ENCODE data around the gene DOLPP1.

DOLPP1 gene

DNA sequence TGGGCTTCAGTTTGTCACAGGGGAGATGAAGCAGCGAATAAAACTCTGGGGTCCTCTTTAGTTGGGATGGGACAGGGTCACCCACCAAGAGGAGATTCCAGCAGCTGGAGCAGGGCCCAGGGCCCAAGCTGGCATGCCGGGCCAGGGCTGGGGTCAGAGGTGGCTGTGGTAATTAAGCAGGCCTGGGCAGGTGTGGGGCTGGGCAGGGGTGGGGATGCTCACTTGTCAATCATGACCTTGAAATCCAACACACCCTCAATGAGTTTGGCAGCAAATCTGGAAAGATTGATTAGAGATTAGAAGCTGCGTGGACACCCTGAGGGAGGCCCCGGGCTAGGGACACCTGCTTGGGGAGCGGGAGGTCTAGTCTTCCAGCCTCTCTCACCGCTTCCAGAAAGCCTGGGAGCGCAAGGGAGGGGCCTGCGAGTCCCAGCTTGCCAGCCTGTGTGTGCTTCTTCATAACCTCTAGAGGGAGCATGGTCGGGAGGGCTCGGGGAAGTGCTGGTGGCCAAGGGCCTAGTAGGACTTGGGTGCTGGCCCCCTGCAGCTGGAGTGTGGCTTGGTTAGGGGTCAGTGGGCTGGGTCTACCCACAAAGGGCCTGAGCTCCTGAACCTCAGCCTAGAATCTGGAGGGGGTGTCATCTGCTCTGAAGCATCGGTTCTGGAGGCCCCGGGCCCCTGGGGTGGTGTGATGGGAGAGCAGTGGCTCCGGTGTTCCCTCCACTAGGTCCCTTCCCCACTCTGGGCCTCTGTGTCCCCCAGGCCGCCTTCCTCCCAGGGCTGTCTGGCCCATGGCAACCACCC lies 22.1 kb downstream of the DOLPP1 start:
- TF ChIP-seq, protein P1, sequence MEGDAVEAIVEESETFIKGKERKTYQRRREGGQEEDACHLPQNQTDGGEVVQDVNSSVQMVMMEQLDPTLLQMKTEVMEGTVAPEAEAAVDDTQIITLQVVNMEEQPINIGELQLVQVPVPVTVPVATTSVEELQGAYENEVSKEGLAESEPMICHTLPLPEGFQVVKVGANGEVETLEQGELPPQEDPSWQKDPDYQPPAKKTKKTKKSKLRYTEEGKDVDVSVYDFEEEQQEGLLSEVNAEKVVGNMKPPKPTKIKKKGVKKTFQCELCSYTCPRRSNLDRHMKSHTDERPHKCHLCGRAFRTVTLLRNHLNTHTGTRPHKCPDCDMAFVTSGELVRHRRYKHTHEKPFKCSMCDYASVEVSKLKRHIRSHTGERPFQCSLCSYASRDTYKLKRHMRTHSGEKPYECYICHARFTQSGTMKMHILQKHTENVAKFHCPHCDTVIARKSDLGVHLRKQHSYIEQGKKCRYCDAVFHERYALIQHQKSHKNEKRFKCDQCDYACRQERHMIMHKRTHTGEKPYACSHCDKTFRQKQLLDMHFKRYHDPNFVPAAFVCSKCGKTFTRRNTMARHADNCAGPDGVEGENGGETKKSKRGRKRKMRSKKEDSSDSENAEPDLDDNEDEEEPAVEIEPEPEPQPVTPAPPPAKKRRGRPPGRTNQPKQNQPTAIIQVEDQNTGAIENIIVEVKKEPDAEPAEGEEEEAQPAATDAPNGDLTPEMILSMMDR (IDR thresholded peaks at IDR 0.05): peak; percentile 47
- no peak for TF ChIP-seq ZFX (IDR thresholded peaks at IDR 0.05; ENCODE audit: borderline replicate concordance)
- H3K27ac ChIP-seq: no peak overlapping the region

- TF ChIP-seq ZFX (IDR thresholded peaks at IDR 0.05; ENCODE audit: borderline replicate concordance): no peak
- TF ChIP-seq, protein P1 (IDR thresholded peaks at IDR 0.05): no peak
- H3K27ac ChIP-seq: no peak overlapping the region
Observed at GRCh38 chr9:129103595-129103965, 22.7 kb downstream of the DOLPP1 start.

DNA sequence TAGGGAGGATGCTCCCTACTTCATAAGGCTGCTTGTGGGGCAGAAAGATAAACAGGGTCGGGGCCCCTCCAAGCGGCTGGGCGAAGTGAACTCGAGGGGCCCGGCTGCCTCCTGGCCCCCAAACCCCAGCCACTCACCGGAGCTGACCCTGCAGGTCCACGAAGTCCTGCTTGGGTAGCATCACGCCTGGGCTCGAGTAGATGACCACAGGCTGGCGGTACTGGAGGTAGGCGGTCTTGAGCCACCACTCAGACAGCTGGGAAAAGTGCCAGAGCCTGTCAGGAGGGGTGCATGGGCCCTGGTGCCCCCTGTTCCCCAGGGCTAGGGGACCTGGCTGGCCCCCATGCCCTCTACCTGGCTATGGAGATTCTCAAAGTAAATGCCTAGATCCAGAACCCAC lies 23.1 kb downstream of the DOLPP1 start:
- TF ChIP-seq, protein P1 (IDR thresholded peaks at IDR 0.05): no peak
- TF ChIP-seq ZFX (IDR thresholded peaks at IDR 0.05; ENCODE audit: borderline replicate concordance): no peak
- no peak overlapping the region for H3K27ac ChIP-seq

GRCh38 chr9:129105857-129106694 lies 25.2 kb downstream of the DOLPP1 start:
- no peak overlapping the region for H3K27ac ChIP-seq
- no peak for TF ChIP-seq ZFX (IDR thresholded peaks at IDR 0.05; ENCODE audit: borderline replicate concordance)
- TF ChIP-seq, protein P1 (IDR thresholded peaks at IDR 0.05): no peak

GRCh38 chr9:129107651-129108050 lies 26.7 kb downstream of the DOLPP1 start:
- TF ChIP-seq, protein P1 (IDR thresholded peaks at IDR 0.05): no peak
- TF ChIP-seq ZFX (IDR thresholded peaks at IDR 0.05; ENCODE audit: borderline replicate concordance): no peak
- H3K27ac ChIP-seq: no peak overlapping the region

GRCh38 chr9:129108083-129108804 lies 27.3 kb downstream of the DOLPP1 start:
- H3K27ac ChIP-seq: peak overlapping the region; percentile 93
- no peak for TF ChIP-seq ZFX (IDR thresholded peaks at IDR 0.05; ENCODE audit: borderline replicate concordance)
- TF ChIP-seq, protein P1 (IDR thresholded peaks at IDR 0.05): no peak
